HL-60 (cell line): ENCODE data around the gene GLDN.

Experiments
- CTCF ChIP-seq: IDR thresholded peaks from one replicate; pipeline ENCODE4 v1.5.1; 2011; ENCODE audit warnings: low read length, control low read depth, inconsistent platforms; ENCODE audit not compliant: insufficient read depth
- GABPA ChIP-seq: IDR thresholded peaks from 2 replicates; pipeline ENCODE4 v1.6.1; 2012; ENCODE audit warnings: low read depth
- POLR2AphosphoS5 ChIP-seq: IDR thresholded peaks from 2 replicates; pipeline ENCODE4 v1.6.1; 2012; ENCODE audit warnings: low read depth
- SPI1 ChIP-seq: IDR thresholded peaks from 2 replicates; pipeline ENCODE4 v1.6.1; 2012; ENCODE audit warnings: low read depth, mild to moderate bottlenecking, borderline replicate concordance
- TF ChIP-seq, protein P1 (sequence below): IDR thresholded peaks from 2 replicates; pipeline ENCODE4 v1.6.1; 2012; ENCODE audit warnings: low read depth; ENCODE audit not compliant: insufficient replicate concordance

GRCh38 chr15:51322621-51323296, 18.7 kb upstream of the GLDN start:
- TF ChIP-seq CTCF (no peak), POLR2AphosphoS5 (peak; percentile 71), SPI1 (peak; percentile 60; the same call in 1 of the 2 replicates), GABPA (no peak)
- TF ChIP-seq, protein P1, sequence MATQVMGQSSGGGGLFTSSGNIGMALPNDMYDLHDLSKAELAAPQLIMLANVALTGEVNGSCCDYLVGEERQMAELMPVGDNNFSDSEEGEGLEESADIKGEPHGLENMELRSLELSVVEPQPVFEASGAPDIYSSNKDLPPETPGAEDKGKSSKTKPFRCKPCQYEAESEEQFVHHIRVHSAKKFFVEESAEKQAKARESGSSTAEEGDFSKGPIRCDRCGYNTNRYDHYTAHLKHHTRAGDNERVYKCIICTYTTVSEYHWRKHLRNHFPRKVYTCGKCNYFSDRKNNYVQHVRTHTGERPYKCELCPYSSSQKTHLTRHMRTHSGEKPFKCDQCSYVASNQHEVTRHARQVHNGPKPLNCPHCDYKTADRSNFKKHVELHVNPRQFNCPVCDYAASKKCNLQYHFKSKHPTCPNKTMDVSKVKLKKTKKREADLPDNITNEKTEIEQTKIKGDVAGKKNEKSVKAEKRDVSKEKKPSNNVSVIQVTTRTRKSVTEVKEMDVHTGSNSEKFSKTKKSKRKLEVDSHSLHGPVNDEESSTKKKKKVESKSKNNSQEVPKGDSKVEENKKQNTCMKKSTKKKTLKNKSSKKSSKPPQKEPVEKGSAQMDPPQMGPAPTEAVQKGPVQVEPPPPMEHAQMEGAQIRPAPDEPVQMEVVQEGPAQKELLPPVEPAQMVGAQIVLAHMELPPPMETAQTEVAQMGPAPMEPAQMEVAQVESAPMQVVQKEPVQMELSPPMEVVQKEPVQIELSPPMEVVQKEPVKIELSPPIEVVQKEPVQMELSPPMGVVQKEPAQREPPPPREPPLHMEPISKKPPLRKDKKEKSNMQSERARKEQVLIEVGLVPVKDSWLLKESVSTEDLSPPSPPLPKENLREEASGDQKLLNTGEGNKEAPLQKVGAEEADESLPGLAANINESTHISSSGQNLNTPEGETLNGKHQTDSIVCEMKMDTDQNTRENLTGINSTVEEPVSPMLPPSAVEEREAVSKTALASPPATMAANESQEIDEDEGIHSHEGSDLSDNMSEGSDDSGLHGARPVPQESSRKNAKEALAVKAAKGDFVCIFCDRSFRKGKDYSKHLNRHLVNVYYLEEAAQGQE: no peak
